GM23338 (cell line): Measurements from ENCODE around the gene ATP8A2. TPM values are rescaled to one million over a fixed set of nuclear protein-coding genes. Genes with fewer than 3 reads are reported as not detected.

Experiments used
- ATAC-seq: fragments of 200-7000 bp; cut with Tn5 transposase; 3 replicates; pipeline ENCODE4 v1.9.1; 2020
- DNase-seq: peaks from one replicate; pipeline ENCODE4 v3.0.0-alpha.2; 2015; ENCODE audit warnings: low spot score
- H2AFZ ChIP-seq: fragments of 200-600 bp; sonication (generic); 2 replicates; pipeline ENCODE4 v1.8.0; 2016; ENCODE audit warnings: antibody characterized with exemption, mild to moderate bottlenecking, moderate library complexity
- H3F3A ChIP-seq: fragments of 200-600 bp; sonication (generic); replicated peaks from 2 replicates; pipeline ENCODE4 v1.8.0; 2017; ENCODE audit warnings: antibody characterized with exemption, mixed run types, low read depth
- H3K27ac ChIP-seq: fragments of 200-600 bp; sonication (generic); 2 replicates; pipeline ENCODE4 v1.6.1; 2016; ENCODE audit warnings: low read depth
- H3K27me3 ChIP-seq: fragments of 200-600 bp; sonication (generic); 2 replicates; pipeline ENCODE4 v1.8.0; 2016; ENCODE audit warnings: mild to moderate bottlenecking, mixed run types, moderate library complexity; ENCODE audit not compliant: insufficient read depth
- H3K36me3 ChIP-seq: fragments of 200-600 bp; sonication (generic); 2 replicates; pipeline ENCODE4 v1.8.0; 2016; ENCODE audit warnings: mild to moderate bottlenecking; ENCODE audit not compliant: insufficient read depth
- H3K4me1 ChIP-seq: fragments of 200-600 bp; sonication (generic); 2 replicates; pipeline ENCODE4 v1.8.0; 2016; ENCODE audit warnings: mild to moderate bottlenecking, moderate library complexity; ENCODE audit not compliant: insufficient read depth
- H3K4me2 ChIP-seq: fragments of 200-600 bp; sonication (generic); 2 replicates; pipeline ENCODE4 v1.7.1; 2017; ENCODE audit warnings: mixed run types
- H3K4me3 ChIP-seq: fragments of 200-600 bp; sonication (generic); 2 replicates; pipeline ENCODE4 v1.6.1; 2016; ENCODE audit warnings: mixed run types
- H3K79me2 ChIP-seq: fragments of 200-600 bp; sonication (generic); replicated peaks from 2 replicates; pipeline ENCODE4 v1.8.0; 2017; ENCODE audit warnings: mild to moderate bottlenecking; ENCODE audit not compliant: insufficient read depth
- H3K9me2 ChIP-seq: fragments of 200-600 bp; sonication (generic); 2 replicates; pipeline ENCODE4 v1.8.0; 2017; ENCODE audit not compliant: insufficient read depth
- H4K20me1 ChIP-seq: fragments of 200-600 bp; sonication (generic); replicated peaks from 2 replicates; pipeline ENCODE4 v1.8.0; 2017; ENCODE audit warnings: mild to moderate bottlenecking; ENCODE audit not compliant: insufficient read depth
- H3K27ac Mint-ChIP-seq: 2 replicates; pipeline ENCODE4 v1.8.0; 2020; ENCODE audit warnings: inconsistent platforms, mild to moderate bottlenecking, moderate library complexity, mixed read lengths
- H3K27me3 Mint-ChIP-seq: 3 replicates; pipeline ENCODE4 v1.8.0; 2022; ENCODE audit warnings: low read depth, mild to moderate bottlenecking, moderate library complexity, mixed read lengths, inconsistent platforms; ENCODE audit not compliant: insufficient read depth, poor library complexity
- H3K36me3 Mint-ChIP-seq: 3 replicates; pipeline ENCODE4 v1.8.0; 2021; ENCODE audit warnings: low read depth, mild to moderate bottlenecking, inconsistent platforms, moderate library complexity, mixed read lengths
- H3K4me1 Mint-ChIP-seq: 3 replicates; pipeline ENCODE4 v1.8.0; 2020; ENCODE audit warnings: mild to moderate bottlenecking, inconsistent platforms, mixed read lengths
- H3K4me3 Mint-ChIP-seq: 3 replicates; pipeline ENCODE4 v1.8.0; 2021; ENCODE audit warnings: moderate library complexity, mild to moderate bottlenecking, inconsistent platforms, mixed read lengths
- H3K9me3 Mint-ChIP-seq: 3 replicates; pipeline ENCODE4 v1.8.0; 2020; ENCODE audit warnings: moderate library complexity, mild to moderate bottlenecking, inconsistent platforms, mixed read lengths
- CREB1 ChIP-seq: fragments of 250-450 bp; sonication (Bioruptor Pico); IDR thresholded peaks from 2 replicates; pipeline ENCODE4 v1.5.0; 2020; ENCODE audit warnings: low read depth, mild to moderate bottlenecking, moderate library complexity
- ETS1 ChIP-seq: IDR thresholded peaks from 2 replicates; pipeline ENCODE4 v1.6.1; 2016; ENCODE audit warnings: antibody characterized with exemption
- REST ChIP-seq: IDR thresholded peaks from one replicate; pipeline ENCODE4 v1.6.1; 2018; ENCODE audit warnings: antibody characterized with exemption; ENCODE audit not compliant: unreplicated experiment
- ZNF114 ChIP-seq: fragments of 250-450 bp; sonication (Bioruptor Pico); IDR thresholded peaks from 2 replicates; pipeline ENCODE4 v1.5.0; 2020; ENCODE audit warnings: mild to moderate bottlenecking, moderate library complexity
- ZNF462 ChIP-seq: fragments of 250-450 bp; sonication (Bioruptor Pico); IDR thresholded peaks from 2 replicates; pipeline ENCODE4 v1.5.0; 2020; ENCODE audit warnings: mild to moderate bottlenecking, moderate library complexity
- polyA plus RNA-seq: library from polyadenylated mRNA; unstranded; fragments of >200 nt; fragmentation: Nextera tagmentation; extraction: Ambion mirVana; gene quantifications from 2 replicates; pipeline ENCODE4 v1.2.1, GENCODE V29; 2016
- total RNA-seq: library from RNA; depleted of rRNA; stranded (reverse); fragments of >200 nt; shearing (Covaris generic); gene quantifications from 2 replicates; pipeline ENCODE4 v1.2.3, GENCODE V29; 2014

The ATP8A2 gene
- total and polyA plus RNA-seq, 2 experiments from 2014 or later = 5.7 to 8.8 TPM

GRCh38 chr13:25657157-25657556 lies 285.4 kb downstream of the ATP8A2 start:
- H3K9me3 Mint-ChIP-seq = no peaks in the 10 kb centered on the region
- H3K27me3 Mint-ChIP-seq = no peaks in the 10 kb centered on the region
- Histone ChIP-seq H3F3A (no peaks in the 10 kb centered on the region), H4K20me1 (no peaks in the 10 kb centered on the region), H3K79me2 (no peaks in the 10 kb centered on the region), H3K27ac (no peak overlapping the region), H3K27me3 (no peaks in the 10 kb centered on the region), H3K4me1 (peaks cover 9% of the 10 kb centered on the region), H3K36me3 (no peaks in the 10 kb centered on the region), H2AFZ (no peak overlapping the region), H3K9me2 (no peaks in the 10 kb centered on the region), H3K4me3 (no peak overlapping the region), H3K4me2 (no peak overlapping the region)
- no peak overlapping the region for H3K4me3 Mint-ChIP-seq
- ATAC-seq (no peak), DNase-seq (no peak)
- TF ChIP-seq ZNF114 (CRISPR knock-in tag) (no peak), ETS1 (no peak), ZNF462 (CRISPR knock-in tag) (no peak), REST (no peak), CREB1 (CRISPR knock-in tag) (no peak)
- H3K27ac Mint-ChIP-seq = no peak overlapping the region
- no peaks in the 10 kb centered on the region for H3K36me3 Mint-ChIP-seq
- H3K4me1 Mint-ChIP-seq = peaks cover 32% of the 10 kb centered on the region
